Cardiac fibroblast (primary cell): Measurements from ENCODE around the gene CWC22.

Source experiments
- DNase-seq, 2 donors: peaks; one replicate each; pipeline versions ENCODE4 v3.0.0 to v3.0.0-alpha.2; 2010; ENCODE audit warnings: low read depth in 2 of 2
- H3K4me3 ChIP-seq, 2 donors: replicated peaks in 1 of 2; 1 replicate in 1 of 2; 2 replicates in 1 of 2; pipeline ENCODE4 v1.5.1; 2011; ENCODE audit warnings: low read depth in 2 of 2, low read length in 2 of 2, mild to moderate bottlenecking in 2 of 2, moderate library complexity in 1 of 2
- TF ChIP-seq, protein P1 (sequence below): IDR thresholded peaks from one replicate; pipeline ENCODE4 v1.5.1; 2011; ENCODE audit warnings: low read depth, mild to moderate bottlenecking, low read length, inconsistent platforms

CWC22 gene

GRCh38 chr2:179953359-179953758 is 53.7 kb downstream of the CWC22 start:
- TF ChIP-seq, protein P1, sequence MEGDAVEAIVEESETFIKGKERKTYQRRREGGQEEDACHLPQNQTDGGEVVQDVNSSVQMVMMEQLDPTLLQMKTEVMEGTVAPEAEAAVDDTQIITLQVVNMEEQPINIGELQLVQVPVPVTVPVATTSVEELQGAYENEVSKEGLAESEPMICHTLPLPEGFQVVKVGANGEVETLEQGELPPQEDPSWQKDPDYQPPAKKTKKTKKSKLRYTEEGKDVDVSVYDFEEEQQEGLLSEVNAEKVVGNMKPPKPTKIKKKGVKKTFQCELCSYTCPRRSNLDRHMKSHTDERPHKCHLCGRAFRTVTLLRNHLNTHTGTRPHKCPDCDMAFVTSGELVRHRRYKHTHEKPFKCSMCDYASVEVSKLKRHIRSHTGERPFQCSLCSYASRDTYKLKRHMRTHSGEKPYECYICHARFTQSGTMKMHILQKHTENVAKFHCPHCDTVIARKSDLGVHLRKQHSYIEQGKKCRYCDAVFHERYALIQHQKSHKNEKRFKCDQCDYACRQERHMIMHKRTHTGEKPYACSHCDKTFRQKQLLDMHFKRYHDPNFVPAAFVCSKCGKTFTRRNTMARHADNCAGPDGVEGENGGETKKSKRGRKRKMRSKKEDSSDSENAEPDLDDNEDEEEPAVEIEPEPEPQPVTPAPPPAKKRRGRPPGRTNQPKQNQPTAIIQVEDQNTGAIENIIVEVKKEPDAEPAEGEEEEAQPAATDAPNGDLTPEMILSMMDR = no peak
- H3K4me3 ChIP-seq = no peak overlapping the region
- no peak for DNase-seq

DNA sequence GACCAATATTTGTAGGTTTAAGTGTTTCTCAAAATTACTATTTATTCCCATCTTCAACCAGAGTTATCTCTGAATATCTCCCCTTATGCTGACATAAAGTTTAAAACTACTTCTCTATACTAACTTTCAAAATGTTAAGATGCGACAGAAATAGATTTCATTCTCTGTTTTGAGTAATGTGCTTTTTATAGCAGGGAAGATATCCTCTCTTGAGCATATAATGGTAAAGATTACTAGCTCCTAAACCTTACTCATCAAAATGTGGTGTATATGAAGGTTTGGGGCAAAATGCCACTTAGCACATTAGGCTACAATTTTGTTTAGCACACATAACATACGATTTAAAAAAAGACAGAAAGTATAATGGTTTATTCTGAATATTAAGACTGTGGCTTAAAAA is 54.4 kb downstream of the CWC22 start:
- TF ChIP-seq, protein P1 = no peak
- no peak for DNase-seq
- no peak overlapping the region for H3K4me3 ChIP-seq

- TF ChIP-seq, protein P1 = no peak
- no peak for DNase-seq
- no peak overlapping the region for H3K4me3 ChIP-seq
These were observed 55.4 kb downstream of the CWC22 start for GRCh38 chr2:179951680-179952079.

- TF ChIP-seq, protein P1 = no peak
- no peak overlapping the region for H3K4me3 ChIP-seq
- no peak for DNase-seq
These were observed 56.7 kb downstream of the CWC22 start for GRCh38 chr2:179950391-179950790.

- DNase-seq = no peak
- TF ChIP-seq, protein P1 = no peak
- no peak overlapping the region for H3K4me3 ChIP-seq
These were observed 57.7 kb downstream of the CWC22 start for GRCh38 chr2:179949438-179949837.

GRCh38 chr2:179948058-179948457 is 59.0 kb downstream of the CWC22 start:
- TF ChIP-seq, protein P1 = no peak
- no peak overlapping the region for H3K4me3 ChIP-seq
- no peak for DNase-seq

- H3K4me3 ChIP-seq = no peak overlapping the region
- TF ChIP-seq, protein P1 = no peak
- no peak for DNase-seq
These were observed 60.1 kb downstream of the CWC22 start for GRCh38 chr2:179946810-179947615.
